HCT116 (cell line): ENCODE data around the gene ERBIN. TPM values are rescaled to one million over a fixed set of nuclear protein-coding genes. Genes with fewer than 3 reads are reported as not detected.

Experiments
- ATAC-seq: fragments of 200-7000 bp; cut with Tn5 transposase; 2 replicates; pipeline ENCODE4 v1.9.1; 2020; ENCODE audit warnings: mild to moderate bottlenecking, moderate library complexity
- BruUV-seq: library from RNA; stranded (reverse); fragments of 400-500 nt; replicated peaks from 2 replicates; lab custom pipeline; 2021; lab: Mats Ljungman, UMichigan
- CTCF ChIA-PET: fragments of 300-600 bp; sonication (Branson Sonifier 250); formaldehyde crosslinking; loops from one replicate; lab custom pipeline; 2021; ENCODE audit warnings: antibody characterized with exemption; lab: Charles Lee
- POLR2A ChIA-PET: fragments of 300-600, 350-600 bp; sonication (Branson Sonifier 250); formaldehyde crosslinking; loops from one replicate; lab custom pipeline; 2021; ENCODE audit warnings: antibody characterized with exemption; lab: Charles Lee
- RAD21 ChIA-PET, 2 experiments: fragments of 300-600 bp; sonication (Branson Sonifier 250); formaldehyde crosslinking; loops; one replicate each; lab custom pipeline; 2023; ENCODE audit warnings: low total read pairs in 2 of 2; ENCODE audit not compliant: uncharacterized antibody in 2 of 2, unreplicated experiment in 2 of 2, low non-redundant PET in 1 of 2; lab: Charles Lee
- DNase-seq: peaks from one replicate; pipeline ENCODE4 v3.0.0-alpha.2; 2010; ENCODE audit warnings: low read depth, low spot score
- H2AFZ ChIP-seq: fragments of 200-600 bp; shearing (Covaris generic), sonication (generic); 2 replicates; pipeline ENCODE4 v1.6.1; 2017; ENCODE audit warnings: low read depth, mixed run types, mixed read lengths, antibody characterized with exemption, low read length; ENCODE audit not compliant: poor library complexity, severe bottlenecking
- H3K27ac ChIP-seq: 2 replicates; pipeline ENCODE4 v1.5.1; 2012; ENCODE audit warnings: low read depth, low read length
- H3K27me3 ChIP-seq: fragments of 200-600 bp; sonication (generic); 2 replicates; pipeline ENCODE4 v1.6.1; 2016; ENCODE audit warnings: mixed run types, low read length, mixed read lengths; ENCODE audit not compliant: insufficient read depth
- H3K36me3 ChIP-seq, 2 experiments: fragments of 200-500 bp in 1 of 2; fragments of 200-600 bp in 1 of 2; sonication (Bioruptor generic) in 1 of 2; sonication (generic) in 1 of 2; 2 replicates each; pipeline versions ENCODE4 v1.5.1 to v1.6.1; 2014 to 2016; ENCODE audit warnings: low read length in 2 of 2, inconsistent platforms in 1 of 2, mixed read lengths in 1 of 2, mixed run types in 1 of 2; ENCODE audit not compliant: insufficient read depth in 2 of 2, control insufficient read depth in 1 of 2
- H3K4me1 ChIP-seq, 2 experiments: fragments of 200-600 bp in 1 of 2; sonication (generic) in 1 of 2; 2 replicates each; pipeline versions ENCODE4 v1.5.1 to v1.6.1; 2012 to 2017; ENCODE audit warnings: low read length in 2 of 2, inconsistent platforms in 1 of 2, mild to moderate bottlenecking in 1 of 2, mixed read lengths in 1 of 2, mixed run types in 1 of 2, moderate library complexity in 1 of 2; ENCODE audit not compliant: insufficient read depth in 2 of 2, control insufficient read depth in 1 of 2
- H3K4me2 ChIP-seq: fragments of 200-600 bp; sonication (generic); 2 replicates; pipeline ENCODE4 v1.6.1; 2017; ENCODE audit warnings: mixed run types, low read length, mixed read lengths
- H3K4me3 ChIP-seq, 2 experiments: fragments of 200-600 bp in 1 of 2; sonication (generic) in 1 of 2; replicated peaks in 1 of 2; 2 replicates each; pipeline ENCODE4 v1.5.1; 2011 to 2016; ENCODE audit warnings: low read length in 2 of 2, control low read depth in 1 of 2, low read depth in 1 of 2, mild to moderate bottlenecking in 1 of 2, mixed read lengths in 1 of 2, mixed run types in 1 of 2
- H3K79me2 ChIP-seq: fragments of 200-600 bp; sonication (generic); 2 replicates; pipeline ENCODE4 v1.6.1; 2017; ENCODE audit warnings: mild to moderate bottlenecking, mixed run types, low read length, moderate library complexity, mixed read lengths; ENCODE audit not compliant: insufficient read depth
- H3K9ac ChIP-seq: fragments of 200-600 bp; sonication (generic); 2 replicates; pipeline ENCODE4 v1.6.1; 2016; ENCODE audit warnings: low read length, mixed read lengths
- H3K9me2 ChIP-seq: fragments of 200-600 bp; sonication (generic), shearing (Covaris generic); 2 replicates; pipeline ENCODE4 v1.6.1; 2017; ENCODE audit warnings: mixed run types, mild to moderate bottlenecking, moderate library complexity; ENCODE audit not compliant: insufficient read depth
- H3K9me3 ChIP-seq, 2 experiments: fragments of 200-500 bp in 1 of 2; fragments of 200-600 bp in 1 of 2; sonication (Bioruptor generic) in 1 of 2; sonication (generic) in 1 of 2; 2 replicates each; pipeline ENCODE4 v1.6.1; 2014 to 2017; ENCODE audit warnings: low read length in 2 of 2, mixed read lengths in 2 of 2, inconsistent platforms in 1 of 2, low read depth in 1 of 2, mild to moderate bottlenecking in 1 of 2, mixed run types in 1 of 2, moderate library complexity in 1 of 2; ENCODE audit not compliant: control insufficient read depth in 1 of 2, insufficient read depth in 1 of 2
- H4K20me1 ChIP-seq: fragments of 200-600 bp; sonication (generic), shearing (Covaris generic); 2 replicates; pipeline ENCODE4 v1.6.1; 2017; ENCODE audit warnings: mixed run types, mild to moderate bottlenecking, moderate library complexity; ENCODE audit not compliant: insufficient read depth
- ATF3 ChIP-seq: IDR thresholded peaks from 2 replicates; pipeline ENCODE4 v1.6.1; 2012
- CBX3 ChIP-seq: IDR thresholded peaks from 2 replicates; pipeline ENCODE4 v1.6.1; 2012; ENCODE audit warnings: low read depth
- CTCF ChIP-seq, 3 experiments: fragments of 200-600 bp in 1 of 3; sonication (generic) in 1 of 3; IDR thresholded peaks in 2 of 3; conservative IDR thresholded peaks in 1 of 3; 2 replicates each; pipeline ENCODE4 v1.5.1; 2012 to 2017; ENCODE audit warnings: low read depth in 2 of 3, low read length in 2 of 3, antibody characterized with exemption in 1 of 3, borderline replicate concordance in 1 of 3, control low read depth in 1 of 3, mild to moderate bottlenecking in 1 of 3, mixed read lengths in 1 of 3, mixed run types in 1 of 3, moderate library complexity in 1 of 3; ENCODE audit not compliant: insufficient read depth in 1 of 3
- EGR1 ChIP-seq: IDR thresholded peaks from 2 replicates; pipeline ENCODE4 v1.6.1; 2012; ENCODE audit warnings: low read depth
- ELF1 ChIP-seq: IDR thresholded peaks from 2 replicates; pipeline ENCODE4 v1.6.1; 2012; ENCODE audit warnings: low read depth, borderline replicate concordance
- EZH2 ChIP-seq: fragments of 200-600 bp; sonication (generic); IDR thresholded peaks from 2 replicates; pipeline ENCODE4 v1.6.1; 2017; ENCODE audit warnings: antibody characterized with exemption, mixed run types
- EZH2phosphoT487 ChIP-seq: fragments of 200-600 bp; IDR thresholded peaks from 2 replicates; pipeline ENCODE4 v1.6.1; 2018; ENCODE audit warnings: antibody characterized with exemption, borderline replicate concordance
- JUND ChIP-seq: IDR thresholded peaks from 2 replicates; pipeline ENCODE4 v1.6.1; 2012
- MAX ChIP-seq: IDR thresholded peaks from 2 replicates; pipeline ENCODE4 v1.6.1; 2012
- POLR2AphosphoS5 ChIP-seq: IDR thresholded peaks from 2 replicates; pipeline ENCODE4 v1.6.1; 2011; ENCODE audit warnings: mild to moderate bottlenecking, low read depth, low read length, moderate library complexity
- RAD21 ChIP-seq: IDR thresholded peaks from 2 replicates; pipeline ENCODE4 v1.6.1; 2012; ENCODE audit warnings: low read depth, mild to moderate bottlenecking
- REST ChIP-seq: IDR thresholded peaks from 2 replicates; pipeline ENCODE4 v1.6.1; 2012; ENCODE audit warnings: low read depth
- SIN3A ChIP-seq: IDR thresholded peaks from 2 replicates; pipeline ENCODE4 v1.6.1; 2012; ENCODE audit warnings: low read depth
- SP1 ChIP-seq: IDR thresholded peaks from 2 replicates; pipeline ENCODE4 v1.6.1; 2012; ENCODE audit warnings: low read depth
- SRF ChIP-seq: IDR thresholded peaks from 2 replicates; pipeline ENCODE4 v1.6.1; 2012; ENCODE audit warnings: low read depth
- TCF7L2 ChIP-seq: IDR thresholded peaks from 2 replicates; pipeline ENCODE4 v1.7.0; 2011; ENCODE audit warnings: borderline replicate concordance, inconsistent platforms; ENCODE audit not compliant: insufficient read depth, insufficient read length; ENCODE audit errors: extremely low read depth
- YY1 ChIP-seq: IDR thresholded peaks from 2 replicates; pipeline ENCODE4 v1.6.1; 2011; ENCODE audit warnings: low read length, low read depth, moderate library complexity, mild to moderate bottlenecking; ENCODE audit not compliant: insufficient replicate concordance; ENCODE audit errors: extremely low read depth
- ZBTB33 ChIP-seq: IDR thresholded peaks from 2 replicates; pipeline ENCODE4 v1.6.1; 2011; ENCODE audit warnings: mild to moderate bottlenecking, low read length, moderate library complexity; ENCODE audit not compliant: insufficient replicate concordance; ENCODE audit errors: extremely low read depth
- ZFX ChIP-seq: fragments of 450-650 bp; IDR thresholded peaks from 2 replicates; pipeline ENCODE4 v1.6.1; 2017
- ZNF274 ChIP-seq: fragments of 200-500 bp; sonication (Bioruptor generic); IDR thresholded peaks from 2 replicates; pipeline ENCODE4 v1.6.1; 2014; ENCODE audit warnings: mild to moderate bottlenecking, low read depth, low read length, inconsistent platforms
- intact Hi-C: fragments of 100-400 bp; cut with micrococcal nuclease; formaldehyde crosslinking; loops from 2 replicates; pipeline ENCODE4 v1.10.0; 2022
- total RNA-seq: library from RNA; stranded (reverse); gene quantifications from one replicate; pipeline ENCODE4 v1.2.1, GENCODE V29; 2021; ENCODE audit not compliant: unreplicated experiment

Gene ERBIN
- total RNA-seq, 1 experiment from 2014 or later: 57.4 TPM

GRCh38 chr5:65916636-65917035 lies 9.7 kb upstream of the ERBIN start:
- BruUV-seq: no TSS peak
- intact Hi-C loops: no loop called here
- Histone ChIP-seq H3K4me2 (no peak overlapping the region), H3K4me1 (peaks cover 6 to 16% of the 10 kb centered on the region in 2 experiments; a peak in 3 of 4 replicates), H3K79me2 (no peaks in the 10 kb centered on the region), H3K9ac (no peak overlapping the region), H3K9me3 (no peaks in the 10 kb centered on the region), H2AFZ (no peak overlapping the region), H3K36me3 (no peaks in the 10 kb centered on the region), H3K27ac (no peak overlapping the region), H3K4me3 (no peak overlapping the region), H3K27me3 (no peaks in the 10 kb centered on the region), H4K20me1 (no peaks in the 10 kb centered on the region), H3K9me2 (no peaks in the 10 kb centered on the region)
- ChIA-PET CTCF (no interaction called here), POLR2A (no interaction called here), RAD21 (no interaction called here)
- no peak for DNase-seq
- no peak for ATAC-seq
- no peak for TF ChIP-seq ATF3
- TF ChIP-seq REST: no peak
- TF ChIP-seq EGR1: no peak
- no peak for TF ChIP-seq RAD21
- no peak for TF ChIP-seq ZFX
- TF ChIP-seq YY1: no peak
- no peak for TF ChIP-seq POLR2AphosphoS5
- TF ChIP-seq CTCF (IDR thresholded peaks at IDR 0.05 in 2 of 3, conservative IDR thresholded peaks at IDR 0.05 in 1 of 3; ENCODE audit: borderline replicate concordance in 1 of 3, insufficient read depth in 1 of 3, low read depth in 2 of 3, low read length in 2 of 3): no peak
- no peak for TF ChIP-seq SIN3A
- no peak for TF ChIP-seq MAX
- no peak for TF ChIP-seq ZNF274
- TF ChIP-seq SRF: no peak
- no peak for TF ChIP-seq EZH2
- no peak for TF ChIP-seq ELF1
- no peak for TF ChIP-seq SP1
- no peak for TF ChIP-seq TCF7L2
- TF ChIP-seq JUND: no peak
- no peak for TF ChIP-seq ZBTB33
- no peak for TF ChIP-seq CBX3
- TF ChIP-seq EZH2phosphoT487: no peak
